GM21723 (cell line): ENCODE data around the gene MAPK11.

Experiments used
- ATAC-seq: cut with Tn5 transposase; IDR thresholded peaks from one replicate; pipeline ENCODE4 v1.9.1; 2021; ENCODE audit warnings: mild to moderate bottlenecking, moderate library complexity; ENCODE audit not compliant: unreplicated experiment

The MAPK11 gene

GRCh38 chr22:50308597-50308935 lies 38.4 kb upstream of the MAPK11 start:
- no peak for ATAC-seq

DNA sequence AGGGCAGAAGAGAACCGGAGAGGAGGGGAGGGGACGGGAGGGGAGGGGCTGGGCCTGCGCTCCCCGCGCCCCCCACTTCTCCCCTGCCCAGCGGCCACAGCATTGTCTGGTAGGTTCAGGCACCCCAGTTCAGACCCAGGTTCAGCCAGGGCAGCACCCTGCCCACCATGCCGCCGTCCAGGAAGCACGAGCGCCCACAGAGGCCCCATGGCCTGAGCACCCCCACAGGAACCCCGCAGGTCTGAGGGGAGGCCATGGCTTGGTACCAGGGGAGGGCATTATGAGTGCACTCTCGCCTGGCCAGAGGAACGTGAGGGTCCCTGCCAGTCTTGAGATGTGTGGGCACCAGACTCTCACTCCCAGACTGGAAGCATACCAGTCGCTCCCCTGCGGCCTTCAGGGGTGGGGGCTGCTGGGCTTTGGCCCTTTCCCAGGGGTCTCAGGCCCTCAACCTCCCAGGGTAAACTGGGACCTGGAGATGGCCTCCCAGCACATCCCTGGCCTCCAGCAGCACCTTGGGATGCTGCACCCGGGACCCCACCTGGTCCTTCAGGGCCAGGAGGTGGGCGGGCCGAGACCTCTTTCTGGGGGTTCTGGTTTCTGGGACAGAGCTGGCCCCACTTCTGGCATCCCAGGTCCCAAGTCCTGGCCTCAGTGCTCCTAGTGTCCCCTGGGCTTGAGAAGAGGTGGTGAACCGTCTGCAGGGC lies 37.9 kb upstream of the MAPK11 start:
- ATAC-seq = no peak

DNA sequence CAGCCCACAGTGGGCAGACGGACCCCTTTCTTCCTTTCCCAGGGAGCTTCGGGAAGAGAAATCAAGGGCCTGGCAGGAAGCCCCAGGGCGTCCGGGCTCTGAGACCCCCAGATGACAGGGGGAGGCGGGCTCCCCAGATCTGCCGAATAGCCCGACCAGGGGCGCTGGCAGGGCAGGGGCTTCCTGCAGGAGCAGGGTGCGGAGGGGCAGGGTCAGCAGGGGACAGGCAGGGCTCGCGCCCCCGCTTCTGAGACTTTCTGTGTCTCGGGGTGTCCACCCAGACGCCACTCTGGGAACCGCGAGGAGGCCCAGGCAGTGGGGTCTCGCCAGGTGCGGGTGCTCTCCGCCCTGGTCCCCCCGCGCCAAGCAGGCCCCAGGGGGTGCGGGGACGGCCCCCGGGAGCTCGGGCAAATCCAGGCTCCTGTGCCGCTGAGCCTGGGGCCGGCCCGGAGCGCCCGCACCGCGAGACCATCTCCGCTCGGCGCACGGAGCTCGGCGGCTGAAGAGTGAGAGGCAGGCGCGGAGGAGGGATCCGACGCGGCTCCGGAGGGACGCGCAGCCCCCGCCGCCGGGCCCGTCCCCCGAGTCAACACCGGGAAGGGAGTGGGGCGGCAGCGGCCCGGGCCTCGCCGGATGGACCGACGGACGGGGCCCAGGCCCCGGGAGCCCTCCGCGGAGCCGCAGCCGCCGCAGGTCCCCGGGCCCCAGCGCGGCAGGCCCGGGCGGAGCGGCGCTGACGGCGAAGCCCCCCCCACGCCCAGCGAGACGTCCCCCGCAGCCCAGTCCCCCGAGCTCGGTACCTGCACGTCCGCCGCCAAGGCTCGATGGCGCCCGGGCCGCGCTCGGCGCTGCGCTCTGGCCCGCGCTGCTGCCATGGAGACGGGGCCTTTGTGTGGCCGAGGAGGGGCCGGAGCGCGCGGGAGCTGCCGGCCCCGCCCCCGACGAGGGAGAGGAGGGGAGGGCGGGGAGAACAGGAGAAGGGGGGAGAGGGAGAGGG lies 36.9 kb upstream of the MAPK11 start, which contains the start of gene PLXNB2:
PLXNB2 (minus strand) TSS at position 894 of the 997 bp plus-strand sequence. CDS start 17,062 bp downstream, outside the sequence.
- ATAC-seq = no peak

- no peak for ATAC-seq
Observed at GRCh38 chr22:50305923-50306566, 35.9 kb upstream of the MAPK11 start.

GRCh38 chr22:50305393-50305922 lies 35.3 kb upstream of the MAPK11 start:
- no peak for ATAC-seq

- no peak for ATAC-seq
Observed at GRCh38 chr22:50304528-50305392, 34.6 kb upstream of the MAPK11 start.

DNA sequence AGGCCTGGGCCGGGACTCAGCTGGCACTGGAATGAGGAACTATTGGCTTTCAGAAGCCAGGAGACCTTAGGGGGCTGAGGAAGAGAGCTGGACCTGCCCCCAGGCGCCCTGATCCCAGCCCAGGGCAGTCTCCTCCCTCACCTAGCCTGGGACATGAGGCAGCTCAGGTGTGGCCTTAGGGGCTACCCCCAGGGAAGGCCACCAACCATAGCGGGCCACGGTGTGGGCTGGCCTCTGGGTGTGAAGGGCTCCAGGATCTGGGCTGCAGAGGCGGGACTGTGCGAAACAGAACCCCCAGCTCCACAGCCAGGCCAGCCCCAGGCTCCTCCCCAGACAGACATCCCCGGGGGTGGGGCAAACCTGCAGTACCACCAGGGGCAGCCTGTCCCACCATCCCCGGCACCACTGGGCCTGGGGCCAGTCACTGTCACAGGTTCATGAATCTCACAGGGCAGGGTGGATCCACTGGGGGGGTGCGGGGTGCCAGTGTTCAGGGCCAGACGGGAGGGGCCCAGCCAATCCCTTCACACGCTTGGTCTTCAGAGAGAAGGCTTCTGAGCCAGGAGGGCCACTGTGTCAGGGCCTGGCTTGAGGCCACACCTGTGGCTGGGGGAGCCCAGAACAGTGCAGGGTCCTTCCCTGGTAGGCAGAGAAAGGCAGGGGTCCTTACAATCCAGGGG lies 33.8 kb upstream of the MAPK11 start:
- ATAC-seq = no peak

- ATAC-seq = no peak
Observed at GRCh38 chr22:50303515-50303847, 33.3 kb upstream of the MAPK11 start.

- no peak for ATAC-seq
Observed at GRCh38 chr22:50302564-50302963, 32.4 kb upstream of the MAPK11 start.

- no peak for ATAC-seq
Observed at GRCh38 chr22:50302041-50302541, 31.9 kb upstream of the MAPK11 start.

- no peak for ATAC-seq
Observed at GRCh38 chr22:50301581-50301991, 31.4 kb upstream of the MAPK11 start.

GRCh38 chr22:50300620-50301257 lies 30.6 kb upstream of the MAPK11 start:
- ATAC-seq = no peak

GRCh38 chr22:50299785-50300619 lies 29.8 kb upstream of the MAPK11 start:
- ATAC-seq = no peak

- ATAC-seq = no peak
Observed at GRCh38 chr22:50298937-50299784, 29.0 kb upstream of the MAPK11 start.

GRCh38 chr22:50298266-50298637 lies 28.1 kb upstream of the MAPK11 start:
- no peak for ATAC-seq

DNA sequence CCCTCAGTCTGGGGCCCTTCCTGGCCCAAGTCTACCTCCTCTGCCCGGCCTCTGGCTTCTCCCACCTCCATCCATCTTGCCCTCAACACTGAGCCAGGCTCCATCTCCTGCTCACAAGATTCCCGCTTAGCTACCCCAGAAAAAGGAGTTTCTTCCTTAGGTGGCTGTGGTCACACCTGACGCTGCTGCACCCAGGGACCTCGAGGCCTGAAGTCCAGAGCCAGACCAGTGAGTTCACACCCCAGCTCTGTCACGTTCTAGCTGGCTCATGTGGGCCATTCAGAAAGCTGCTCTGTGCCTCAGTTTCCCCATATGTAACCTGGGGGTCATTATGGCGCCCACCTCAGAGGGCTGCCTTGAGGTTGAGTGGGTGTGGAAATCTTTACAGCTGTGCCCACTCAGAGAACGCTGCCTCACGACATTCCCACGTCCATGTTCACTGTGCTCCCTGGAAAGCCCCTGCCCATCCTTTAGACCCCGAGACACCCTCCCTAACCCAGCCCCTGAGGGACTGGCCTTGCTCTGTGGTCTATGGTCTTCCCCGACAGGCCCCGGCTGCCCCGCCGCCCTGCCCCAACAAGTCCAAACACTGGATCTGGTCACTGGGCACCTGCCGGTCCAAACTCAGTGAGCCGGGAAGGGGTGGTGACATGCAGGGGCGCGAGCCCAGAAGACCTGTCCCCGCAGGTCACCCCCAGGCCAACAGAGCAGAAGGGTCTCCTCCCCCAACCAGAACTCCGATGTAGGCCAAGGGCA lies 27.5 kb upstream of the MAPK11 start:
- no peak for ATAC-seq
